Measurements from ENCODE around the gene FGGY. TPM values are rescaled to one million over a fixed set of nuclear protein-coding genes. Genes with fewer than 3 reads are reported as not detected.
"Not testable (repeated sequence)": the region's sequence is repeated elsewhere in the genome, so short reads cannot be mapped to it uniquely, and the experiment has no call there.

Gene FGGY
- polyA plus RNA-seq, 5 donors, result 13.3 to 22.3 (median 17.1) TPM

DNA sequence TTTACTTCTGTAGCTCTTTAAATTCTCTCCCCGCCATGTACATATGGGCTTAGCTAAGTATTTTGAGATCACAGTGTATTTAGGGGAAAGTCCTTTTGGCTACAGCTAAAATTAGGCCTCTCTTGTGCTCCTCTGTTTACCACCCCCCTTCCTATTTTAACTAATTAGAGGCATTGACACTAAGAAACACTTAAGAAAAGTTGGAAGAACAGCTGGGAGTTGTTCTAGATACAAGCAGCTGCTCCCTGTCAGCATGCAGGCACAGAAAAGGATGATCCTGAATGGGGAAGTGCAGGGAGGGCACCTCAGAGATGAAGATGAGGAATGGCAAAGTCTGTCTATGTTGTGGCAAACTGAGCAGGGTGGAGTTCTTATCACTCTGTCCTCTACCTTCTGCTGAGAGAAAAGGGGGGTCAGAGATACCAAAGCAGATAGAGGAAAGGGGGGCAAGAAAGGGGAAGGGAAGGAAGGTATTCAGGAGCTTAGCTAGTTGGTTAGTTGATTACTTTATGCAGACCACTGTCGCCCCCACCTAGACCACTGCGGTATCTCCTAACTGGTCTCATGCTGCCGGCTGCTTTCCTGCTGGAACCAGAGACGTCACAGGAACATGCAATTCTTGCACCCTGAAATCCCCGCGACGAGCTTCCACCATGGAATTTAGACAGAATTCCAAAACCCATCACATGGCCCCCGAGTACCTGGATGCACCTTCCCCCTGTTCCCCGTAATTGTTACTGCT, 435.5 kb downstream of the FGGY start:
- peak in 1 of 2 donors; percentile 36 for DNase-seq

DNA sequence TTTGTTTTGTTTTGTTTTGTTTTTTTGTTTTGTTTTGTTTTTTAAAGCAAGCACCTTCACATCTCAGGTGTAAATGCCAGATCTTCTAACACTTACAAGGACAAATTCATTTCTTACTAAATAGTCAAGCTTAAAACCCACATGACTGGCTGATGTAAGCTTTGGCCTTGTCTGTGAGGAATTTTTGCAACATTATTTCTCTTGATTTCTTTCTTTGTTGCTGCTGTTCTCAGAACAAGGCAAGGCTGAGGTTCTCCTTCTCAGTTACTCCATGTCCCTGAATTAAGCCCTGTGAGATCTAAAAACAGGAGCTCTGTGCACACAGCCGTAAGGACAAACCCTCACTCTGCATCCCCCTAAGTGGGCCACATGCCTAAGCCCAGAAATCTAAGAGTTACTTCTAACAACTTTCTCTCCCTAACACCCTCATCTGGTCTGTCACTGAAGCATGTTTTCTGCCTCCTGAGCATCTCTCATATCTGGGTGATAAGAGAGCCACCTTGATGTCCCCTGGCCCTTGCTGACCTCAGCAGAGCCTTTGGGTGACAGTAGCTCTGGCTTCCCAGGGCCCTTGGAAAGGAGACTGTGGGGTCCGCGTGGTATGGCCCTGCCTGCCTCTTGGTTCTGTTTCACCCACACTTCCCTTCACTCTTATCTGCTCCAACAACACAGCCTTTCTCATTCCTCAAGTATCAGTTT, 436.7 kb downstream of the FGGY start:
- DNase-seq, result no peak

GRCh38 chr1:59735927-59736326, 439.0 kb downstream of the FGGY start:
- not testable (repeated sequence) for DNase-seq

DNA sequence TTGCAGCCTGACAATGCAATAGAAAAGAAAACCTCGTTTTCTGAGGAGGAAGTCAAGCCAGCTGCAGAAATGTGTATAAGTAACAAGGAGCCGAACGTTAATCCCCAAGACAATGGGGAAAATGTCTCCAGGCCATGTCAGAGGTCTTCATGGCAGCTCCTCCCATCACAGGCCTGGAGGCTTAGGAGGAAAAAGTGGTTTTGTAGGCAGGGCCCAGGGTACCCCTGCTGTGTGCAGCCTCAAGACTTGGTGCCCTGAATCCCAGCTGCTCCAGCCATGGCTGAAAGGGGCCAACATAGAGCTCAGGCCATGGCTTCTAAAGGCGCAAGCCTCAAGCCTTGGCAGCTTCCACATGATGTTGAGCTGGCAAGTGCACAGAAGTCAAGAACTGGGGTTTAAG, 439.9 kb downstream of the FGGY start:
- DNase-seq, result no peak

DNA sequence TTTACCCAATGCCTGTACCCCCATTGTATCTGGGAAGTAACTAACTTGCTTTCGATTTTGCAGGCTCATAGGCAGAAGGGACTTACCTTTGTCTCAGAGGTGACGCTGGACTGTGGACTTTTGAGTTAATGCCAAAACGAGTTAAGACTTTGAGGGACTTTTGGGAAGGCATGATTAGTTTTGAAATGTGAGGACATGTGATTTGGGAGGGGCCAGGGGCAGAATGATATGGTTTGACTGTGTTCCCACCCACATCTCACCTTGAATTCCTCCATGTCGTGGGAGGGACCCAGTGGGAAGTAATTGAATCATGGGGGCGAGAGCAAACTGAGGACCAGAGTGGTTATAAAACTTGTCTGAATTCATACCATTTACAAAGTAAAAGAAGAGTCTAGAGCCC, 440.7 kb downstream of the FGGY start:
- no peak for DNase-seq

DNA sequence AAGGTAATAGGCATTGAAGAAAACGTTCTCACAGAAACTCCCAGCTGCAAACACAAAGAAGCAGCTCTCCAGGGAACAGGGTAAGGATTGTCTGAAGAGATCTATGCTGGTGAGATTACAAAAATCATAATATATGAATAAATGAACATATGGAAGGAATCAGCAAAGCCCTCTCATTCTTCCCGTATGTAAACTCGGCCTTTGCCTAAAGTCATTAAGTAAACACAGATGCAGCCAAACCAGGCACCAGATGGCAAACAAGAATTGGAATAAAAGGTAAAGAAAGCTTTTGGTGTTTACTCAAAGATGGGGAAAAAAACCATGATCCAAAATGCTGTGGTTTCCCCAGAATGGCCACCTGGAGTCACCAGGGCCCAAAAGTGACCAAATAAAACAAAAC, 441.3 kb downstream of the FGGY start:
- DNase-seq, result no peak

- DNase-seq, result no peak
These were observed 441.7 kb downstream of the FGGY start for GRCh38 chr1:59738591-59739015.

DNA sequence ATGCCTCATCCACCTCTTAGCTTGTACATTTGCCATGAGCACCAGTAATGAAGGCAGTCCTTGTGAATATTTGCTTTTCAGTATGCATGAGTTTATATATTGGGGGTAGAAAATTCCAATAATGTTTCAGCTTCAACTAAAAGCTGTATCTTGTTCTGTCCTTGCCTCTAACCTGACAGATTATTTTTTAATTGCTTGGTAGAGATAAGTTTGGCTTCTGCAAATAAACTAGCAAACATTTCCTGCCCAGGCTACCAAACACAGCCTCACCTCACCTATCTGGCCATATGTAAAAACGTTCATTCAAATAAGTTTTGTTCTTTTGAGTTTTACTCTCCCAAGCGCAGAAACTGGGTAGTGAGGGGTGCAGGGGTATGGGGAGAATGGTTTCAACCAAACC, 442.2 kb downstream of the FGGY start:
- DNase-seq, result no peak

GRCh38 chr1:59742526-59742925, 445.6 kb downstream of the FGGY start:
- no peak for DNase-seq

- DNase-seq, result no peak
These were observed 446.6 kb downstream of the FGGY start for GRCh38 chr1:59743324-59744091.

DNA sequence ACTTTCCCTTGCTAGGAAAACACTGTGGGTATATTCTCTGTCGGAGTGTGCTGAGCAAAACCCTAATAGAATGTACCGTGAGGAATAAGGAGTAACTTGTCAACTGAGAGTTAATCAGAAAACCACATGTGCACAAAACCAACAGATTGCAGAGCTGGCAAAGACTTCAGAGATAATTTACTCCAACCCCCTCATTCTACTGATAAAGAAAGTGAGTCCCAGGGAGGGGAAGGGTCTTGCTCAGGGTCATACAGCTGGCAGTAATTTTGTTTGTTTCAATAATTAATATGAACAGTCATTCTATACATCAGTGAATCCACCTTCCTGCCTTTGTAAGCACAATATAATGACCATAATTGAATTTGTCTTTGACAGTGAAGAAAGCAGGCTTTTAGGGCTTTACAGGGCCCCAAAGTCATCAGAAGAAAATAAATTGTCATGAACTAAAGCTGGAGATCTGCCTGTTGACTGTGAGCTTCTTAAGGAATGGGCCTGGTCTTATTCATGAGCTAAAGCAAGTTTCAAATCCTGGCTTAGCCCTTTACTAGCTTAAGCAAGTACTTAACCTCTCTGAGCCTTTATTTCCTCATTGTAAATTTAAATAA, 450.6 kb downstream of the FGGY start:
- no peak for DNase-seq

DNA sequence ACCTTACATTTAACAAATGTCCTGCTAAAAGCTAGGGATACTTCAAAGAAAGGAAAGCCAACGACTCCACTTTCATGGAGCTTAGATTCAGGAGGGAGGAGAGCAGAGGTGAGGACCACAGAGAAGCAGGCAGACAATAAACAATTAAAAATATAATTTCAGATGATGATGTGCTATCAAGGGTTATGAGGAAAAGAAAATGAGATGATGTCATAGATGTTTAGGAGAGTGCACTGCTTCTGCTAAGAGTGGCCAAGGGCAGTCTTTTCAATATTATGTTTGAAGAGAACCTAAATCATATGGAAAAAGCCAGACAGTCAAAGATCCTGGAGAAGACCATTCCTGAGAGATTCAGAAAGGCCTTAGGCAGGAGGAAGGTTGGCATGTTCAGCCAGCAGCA, 451.2 kb downstream of the FGGY start:
- DNase-seq, result no peak

- no peak for DNase-seq
These were observed 453.6 kb downstream of the FGGY start for GRCh38 chr1:59750328-59751003.

GRCh38 chr1:59751004-59751395, 454.1 kb downstream of the FGGY start:
- DNase-seq, result no peak

- DNase-seq, result no peak
These were observed 454.9 kb downstream of the FGGY start for GRCh38 chr1:59751801-59752200.

DNA sequence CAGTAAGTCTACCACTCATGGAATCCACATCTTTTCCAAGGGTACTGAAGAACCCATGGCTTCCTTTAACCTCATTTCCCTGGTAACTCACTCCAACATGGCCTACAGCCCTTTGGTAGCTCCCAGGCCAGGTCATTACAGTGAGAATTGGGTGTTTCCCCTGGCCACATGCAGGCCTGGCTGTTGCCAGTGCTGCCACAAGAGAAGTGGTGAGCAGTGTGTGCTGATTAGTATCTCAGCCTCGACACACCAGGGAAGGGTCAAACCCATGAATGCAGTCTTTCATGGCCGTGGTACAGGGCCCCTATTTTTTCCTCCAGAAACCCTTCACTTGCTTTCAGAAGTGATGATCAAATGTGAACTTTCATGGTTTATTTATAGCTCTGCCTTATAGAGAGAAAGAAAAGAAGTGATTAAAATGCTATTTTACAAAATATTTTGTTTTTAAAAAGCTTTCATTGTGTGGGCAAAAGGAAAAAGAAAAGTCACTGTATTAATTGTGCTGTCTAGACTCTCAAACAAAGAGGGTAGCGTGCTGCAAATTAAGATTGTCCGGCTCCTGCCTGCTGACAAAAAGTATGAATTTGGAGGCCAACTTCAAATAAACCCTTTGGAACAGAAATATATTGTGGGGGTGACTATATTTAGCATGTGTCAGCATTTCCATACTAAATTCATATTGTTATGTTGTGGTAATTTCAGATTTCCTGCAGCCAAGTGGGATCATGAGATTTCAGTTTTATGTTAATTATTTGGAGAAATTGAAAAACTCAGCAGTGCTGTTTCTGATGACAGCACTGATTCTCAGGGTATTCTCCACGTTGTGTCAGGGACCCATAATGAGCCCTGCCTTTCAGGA, 455.9 kb downstream of the FGGY start:
- no peak for DNase-seq

- no peak for DNase-seq
These were observed 458.3 kb downstream of the FGGY start for GRCh38 chr1:59755069-59755685.

DNA sequence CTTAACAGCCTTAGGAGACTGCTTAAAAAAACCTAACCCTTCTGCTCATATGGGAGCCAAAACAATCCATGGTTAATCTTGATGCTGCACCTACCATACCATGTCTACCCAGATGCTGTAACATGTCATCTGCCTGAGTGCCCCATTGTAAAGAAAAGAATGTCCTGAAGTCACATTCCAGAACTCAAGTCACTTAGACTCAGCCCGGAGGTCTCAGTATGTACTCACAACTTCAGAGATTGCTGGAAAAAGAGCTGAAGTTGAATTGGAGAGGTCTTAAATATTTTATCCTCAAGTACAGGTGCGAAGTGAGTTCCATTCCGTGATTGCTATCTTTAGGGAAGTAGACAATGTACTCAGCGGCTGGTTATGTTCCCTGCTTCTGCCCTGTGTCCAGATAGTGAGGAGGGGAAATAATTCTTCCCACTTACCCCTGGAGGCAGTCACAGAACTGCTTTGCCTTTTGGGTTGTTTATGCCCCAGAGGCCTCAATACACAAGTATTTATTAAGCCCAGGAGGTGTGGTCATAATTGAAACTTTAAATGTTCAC, 460.4 kb downstream of the FGGY start:
- DNase-seq, result no peak

DNA sequence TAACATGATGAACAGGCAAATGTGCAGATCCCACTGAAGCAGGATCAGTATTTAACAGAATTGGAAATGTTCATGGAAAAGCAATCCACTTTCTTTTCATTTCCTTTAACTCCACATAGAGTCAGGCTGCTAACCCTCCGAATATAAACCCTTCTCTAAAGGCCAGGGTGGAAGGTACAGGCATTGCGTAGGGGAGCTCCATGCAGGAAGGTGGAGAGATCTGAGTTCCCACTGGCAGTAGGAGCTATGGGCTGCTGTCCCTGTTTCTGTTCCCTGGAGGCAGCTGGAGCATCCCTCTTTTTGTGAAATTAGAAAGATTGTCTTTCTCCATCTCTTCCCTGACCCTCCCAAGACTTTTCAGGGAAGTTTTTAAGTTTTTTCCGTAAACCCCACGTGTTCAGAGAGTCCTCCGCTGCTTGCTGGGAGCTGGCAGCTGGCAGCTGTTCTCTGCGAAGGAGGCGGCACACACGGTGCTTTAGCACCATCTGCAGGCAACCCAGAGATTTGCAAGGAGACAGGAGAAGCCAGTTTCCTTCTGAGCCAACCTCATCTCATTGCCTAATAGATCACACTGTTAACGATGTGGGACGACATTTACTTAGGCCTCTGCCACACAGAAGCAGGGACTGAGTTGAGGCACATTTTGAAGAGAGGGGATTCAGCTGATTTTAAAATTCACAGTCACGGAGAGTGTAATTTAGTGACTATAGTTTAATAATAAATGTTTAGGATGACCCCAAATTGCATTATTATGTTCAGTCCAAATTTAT, 462.4 kb downstream of the FGGY start:
- peak; percentile 86 to 90 for DNase-seq

Data from right lung (tissue), 5 donors.